Fibroblast of lung (primary cell): ENCODE data around the gene NOPCHAP1.

Source experiments
- EZH2 ChIP-seq: IDR thresholded peaks from 2 replicates; pipeline ENCODE4 v1.5.1; 2012; ENCODE audit warnings: low read length, control low read depth, mild to moderate bottlenecking; ENCODE audit errors: missing control alignments
- TF ChIP-seq, protein P1 (sequence below), 2 donors: IDR thresholded peaks in 1 of 2; conservative IDR thresholded peaks in 1 of 2; 1 replicate in 1 of 2; 2 replicates in 1 of 2; pipeline ENCODE4 v1.5.1; 2011 to 2012; ENCODE audit warnings: low read length in 2 of 2, control low read depth in 1 of 2, inconsistent platforms in 1 of 2, low read depth in 1 of 2, mild to moderate bottlenecking in 1 of 2

GRCh38 chr12:105013892-105014291, 27.8 kb downstream of the NOPCHAP1 start:
- TF ChIP-seq, protein P1, sequence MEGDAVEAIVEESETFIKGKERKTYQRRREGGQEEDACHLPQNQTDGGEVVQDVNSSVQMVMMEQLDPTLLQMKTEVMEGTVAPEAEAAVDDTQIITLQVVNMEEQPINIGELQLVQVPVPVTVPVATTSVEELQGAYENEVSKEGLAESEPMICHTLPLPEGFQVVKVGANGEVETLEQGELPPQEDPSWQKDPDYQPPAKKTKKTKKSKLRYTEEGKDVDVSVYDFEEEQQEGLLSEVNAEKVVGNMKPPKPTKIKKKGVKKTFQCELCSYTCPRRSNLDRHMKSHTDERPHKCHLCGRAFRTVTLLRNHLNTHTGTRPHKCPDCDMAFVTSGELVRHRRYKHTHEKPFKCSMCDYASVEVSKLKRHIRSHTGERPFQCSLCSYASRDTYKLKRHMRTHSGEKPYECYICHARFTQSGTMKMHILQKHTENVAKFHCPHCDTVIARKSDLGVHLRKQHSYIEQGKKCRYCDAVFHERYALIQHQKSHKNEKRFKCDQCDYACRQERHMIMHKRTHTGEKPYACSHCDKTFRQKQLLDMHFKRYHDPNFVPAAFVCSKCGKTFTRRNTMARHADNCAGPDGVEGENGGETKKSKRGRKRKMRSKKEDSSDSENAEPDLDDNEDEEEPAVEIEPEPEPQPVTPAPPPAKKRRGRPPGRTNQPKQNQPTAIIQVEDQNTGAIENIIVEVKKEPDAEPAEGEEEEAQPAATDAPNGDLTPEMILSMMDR (conservative IDR thresholded peaks at IDR 0.05 in 1 of 2, IDR thresholded peaks at IDR 0.05 in 1 of 2; ENCODE audit: low read depth in 1 of 2, low read length in 2 of 2), result no peak
- no peak for TF ChIP-seq EZH2
